HUDEP-2 (cell line): ENCODE results near the gene AIF1.
A peak's percentile ranks its signal among the peaks of the same experiment; 100 is the strongest.

Experiments used
- DNase-seq, 76 experiments: peaks; one replicate each; lab custom pipeline; 2025; ENCODE audit not compliant: unreplicated experiment in 76 of 76; lab: John Stamatoyannopoulos, UW

AIF1 gene

DNA sequence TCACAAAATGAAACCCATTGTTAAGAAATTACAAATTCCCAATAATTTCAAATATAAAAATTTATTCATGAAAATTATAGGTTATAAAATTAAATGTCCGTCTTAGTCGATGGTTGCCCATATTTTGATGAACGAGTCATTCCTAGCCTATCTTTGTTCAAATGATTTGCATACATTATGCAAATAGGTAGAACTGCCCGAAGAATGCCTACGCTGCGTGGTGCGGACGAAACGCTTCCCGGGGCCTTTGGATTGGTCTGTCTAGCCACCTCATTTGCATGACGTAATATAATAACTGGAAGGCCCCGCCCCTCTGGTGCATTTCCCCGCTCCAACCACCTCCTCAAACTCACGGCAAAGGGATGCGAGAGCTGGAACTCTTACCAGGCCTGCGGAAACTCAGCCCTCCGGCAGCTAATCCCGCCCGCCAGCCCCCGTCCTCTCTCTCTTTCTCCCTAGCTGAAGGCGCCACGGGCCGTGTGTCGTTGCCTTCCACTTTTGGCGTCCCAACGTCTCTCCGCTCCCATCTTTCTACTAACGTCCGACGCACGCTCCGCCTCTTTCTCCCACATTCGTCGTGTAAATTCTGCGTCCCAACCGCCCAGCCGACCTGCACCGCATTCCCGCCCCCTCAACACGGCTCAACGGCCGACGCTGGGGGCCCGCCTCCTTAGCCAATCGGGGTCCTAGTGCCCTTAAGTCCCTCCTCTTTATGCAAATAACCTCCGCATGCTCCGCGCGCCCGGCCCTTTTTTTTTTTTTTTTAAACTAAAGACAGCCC lies 5.0 kb downstream of the AIF1 start:
- DNase-seq, result peak; percentile 92 to 100 (median 99)

DNA sequence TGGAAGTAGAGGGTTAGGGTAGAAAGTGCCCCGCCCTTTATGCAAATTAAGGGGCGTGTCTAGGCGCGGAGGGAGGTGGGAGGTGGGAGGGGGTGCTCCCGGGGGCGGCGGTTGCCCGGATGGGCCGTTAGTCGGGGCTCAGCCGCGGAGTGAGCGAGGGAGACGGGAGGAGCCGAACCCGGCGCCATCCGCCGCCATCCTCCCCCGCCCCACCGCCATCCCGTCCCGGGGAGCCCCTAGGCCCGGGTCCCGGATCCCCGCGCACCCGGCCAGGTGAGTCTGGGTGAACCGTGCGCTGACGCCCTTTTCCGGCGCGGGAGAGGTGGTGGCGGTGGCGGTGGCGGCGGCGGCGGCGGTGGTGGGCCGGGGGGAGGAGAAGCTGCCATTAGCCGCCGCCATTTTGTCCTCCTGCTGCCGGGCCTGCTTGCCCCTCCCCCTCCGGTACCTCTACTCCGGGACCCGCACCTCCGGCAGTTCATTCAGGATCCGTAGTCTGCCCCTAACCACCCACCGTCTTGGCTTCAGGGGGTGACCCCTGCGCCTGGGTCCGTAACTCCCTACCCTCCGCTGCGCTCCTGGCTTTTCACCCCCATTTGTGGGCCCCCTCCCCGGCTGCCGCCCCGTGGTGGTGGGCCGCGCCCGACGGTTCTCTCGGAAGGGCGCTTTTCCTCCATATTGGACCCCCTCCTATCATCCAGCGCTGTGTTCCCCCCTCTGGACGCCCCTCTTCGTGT lies 5.7 kb downstream of the AIF1 start, which contains the start of gene PRRC2A:
Gene PRRC2A (plus strand): TSS at position 130 of the 734 bp plus-strand sequence. CDS start 2,075 bp downstream, outside the sequence.
- peak in 62 of 76 experiments; percentile 35 to 100 (median 82) for DNase-seq

DNA sequence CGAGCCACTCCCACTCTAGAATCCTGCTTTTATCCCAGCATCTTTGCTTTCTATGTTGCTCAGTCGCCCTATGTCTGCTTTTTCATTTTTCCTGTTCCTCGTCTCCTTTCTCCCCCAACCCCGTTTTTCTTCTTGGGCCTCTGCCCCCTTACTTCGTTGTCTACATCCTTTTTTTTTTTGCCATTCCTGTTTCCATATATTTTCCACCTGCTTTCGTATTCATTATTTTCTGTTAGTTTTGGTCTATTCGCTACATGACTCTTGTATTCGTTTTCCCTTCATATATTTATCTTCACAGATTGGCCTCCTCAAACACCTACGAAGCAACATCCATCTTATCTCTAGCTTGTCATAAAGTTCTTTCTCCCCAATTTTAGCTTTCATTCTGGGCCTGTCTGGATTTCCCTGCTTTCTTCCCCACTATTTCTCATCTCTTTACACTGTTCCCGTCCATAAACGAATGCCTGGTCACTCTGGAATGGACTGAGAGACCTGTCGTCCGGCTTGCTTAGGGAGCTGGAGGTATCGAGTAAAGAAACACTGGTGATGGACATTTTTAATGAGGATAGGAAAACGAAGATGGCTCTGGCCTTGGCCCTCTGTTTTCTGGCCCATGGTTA lies 6.4 kb downstream of the AIF1 start:
- no peak for DNase-seq

DNA sequence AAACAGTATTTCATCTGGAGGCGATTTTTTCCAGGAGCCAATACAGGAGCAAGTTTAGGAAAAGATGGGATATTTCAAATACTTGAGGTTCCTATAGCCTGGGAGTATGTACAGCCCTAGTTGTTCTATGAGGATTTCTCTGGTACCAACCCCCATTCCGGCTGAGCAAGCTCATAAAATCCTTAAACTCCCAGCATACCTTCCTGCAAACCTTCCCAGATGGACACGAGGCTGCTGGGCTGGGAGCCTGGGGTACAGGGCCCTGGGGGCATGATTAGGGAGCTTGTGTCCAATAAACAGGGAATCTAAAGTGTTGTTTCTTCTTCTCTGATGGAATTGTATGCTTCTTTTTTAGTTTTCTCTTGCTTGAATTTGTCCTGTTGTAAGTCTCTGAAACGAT lies 7.0 kb downstream of the AIF1 start:
- DNase-seq, result no peak

DNA sequence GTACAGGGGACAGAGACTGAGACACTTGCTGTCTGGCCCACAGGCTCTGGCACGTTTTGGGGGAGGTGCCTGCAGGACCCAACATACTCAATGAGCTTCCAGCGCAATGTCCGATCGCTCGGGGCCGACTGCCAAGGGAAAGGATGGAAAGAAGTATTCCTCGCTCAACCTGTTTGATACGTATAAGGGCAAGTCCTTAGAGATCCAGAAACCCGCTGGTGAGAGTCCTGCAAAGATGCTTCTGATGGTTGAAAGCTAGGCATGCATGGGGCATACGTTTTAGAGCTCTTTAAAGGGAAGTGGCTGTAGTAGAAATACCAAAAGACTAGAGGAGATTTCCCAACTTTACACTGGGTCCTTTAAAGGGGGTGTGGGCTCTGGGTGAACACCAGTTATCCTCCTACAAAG lies 7.7 kb downstream of the AIF1 start:
- no peak for DNase-seq

DNA sequence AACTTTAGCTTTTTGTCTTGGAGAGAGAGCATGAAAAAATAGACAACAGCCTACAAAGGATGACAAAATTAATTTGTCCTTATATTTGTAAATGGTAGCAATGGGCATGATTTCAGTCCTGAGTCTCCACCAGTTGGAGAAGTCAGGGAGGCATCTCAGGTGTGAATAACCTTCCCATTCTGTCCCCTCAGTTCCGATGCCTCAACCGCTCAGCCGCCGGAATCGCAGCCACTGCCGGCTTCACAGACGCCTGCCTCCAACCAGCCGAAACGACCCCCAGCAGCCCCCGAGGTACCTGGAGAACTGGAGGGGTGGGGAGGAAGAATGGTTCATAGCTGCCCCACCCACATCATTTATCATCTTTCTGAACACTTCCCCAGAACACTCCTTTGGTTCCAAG lies 9.0 kb downstream of the AIF1 start:
- no peak for DNase-seq

DNA sequence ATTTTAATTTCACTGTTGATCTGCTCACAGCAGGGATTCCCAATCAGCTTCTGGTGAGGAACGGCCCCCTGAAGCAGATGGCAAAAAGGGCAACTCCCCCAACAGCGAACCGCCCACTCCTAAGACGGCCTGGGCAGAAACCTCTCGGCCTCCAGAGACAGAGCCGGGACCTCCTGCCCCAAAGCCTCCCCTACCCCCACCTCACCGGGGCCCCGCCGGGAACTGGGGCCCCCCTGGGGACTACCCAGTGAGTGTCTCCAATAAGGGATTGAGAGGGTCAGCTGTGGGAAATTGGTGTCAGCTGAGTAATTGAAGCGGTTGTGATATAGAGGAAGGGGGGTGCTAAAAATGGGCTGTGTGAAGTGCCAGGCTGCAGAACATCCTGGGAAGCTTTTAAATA lies 11.9 kb downstream of the AIF1 start:
- no peak for DNase-seq

DNA sequence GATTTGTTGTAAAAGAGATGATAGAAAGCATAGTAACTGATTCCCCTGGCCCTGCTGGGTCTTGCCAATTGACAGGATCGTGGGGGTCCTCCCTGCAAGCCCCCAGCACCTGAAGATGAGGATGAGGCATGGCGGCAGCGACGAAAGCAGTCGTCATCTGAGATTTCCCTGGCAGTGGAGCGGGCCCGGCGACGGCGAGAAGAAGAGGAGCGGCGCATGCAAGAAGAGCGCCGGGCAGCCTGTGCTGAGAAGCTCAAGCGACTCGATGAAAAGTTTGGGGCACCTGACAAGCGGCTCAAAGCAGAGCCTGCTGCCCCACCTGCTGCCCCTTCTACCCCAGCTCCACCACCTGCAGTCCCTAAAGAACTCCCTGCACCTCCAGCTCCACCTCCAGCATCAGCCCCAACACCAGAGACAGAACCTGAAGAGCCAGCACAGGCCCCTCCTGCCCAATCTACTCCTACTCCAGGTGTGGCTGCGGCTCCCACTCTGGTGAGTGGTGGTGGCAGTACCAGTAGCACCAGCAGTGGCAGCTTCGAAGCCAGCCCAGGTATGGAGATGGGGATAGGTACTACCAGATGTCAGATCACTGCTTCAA lies 12.8 kb downstream of the AIF1 start:
- DNase-seq, result no peak

DNA sequence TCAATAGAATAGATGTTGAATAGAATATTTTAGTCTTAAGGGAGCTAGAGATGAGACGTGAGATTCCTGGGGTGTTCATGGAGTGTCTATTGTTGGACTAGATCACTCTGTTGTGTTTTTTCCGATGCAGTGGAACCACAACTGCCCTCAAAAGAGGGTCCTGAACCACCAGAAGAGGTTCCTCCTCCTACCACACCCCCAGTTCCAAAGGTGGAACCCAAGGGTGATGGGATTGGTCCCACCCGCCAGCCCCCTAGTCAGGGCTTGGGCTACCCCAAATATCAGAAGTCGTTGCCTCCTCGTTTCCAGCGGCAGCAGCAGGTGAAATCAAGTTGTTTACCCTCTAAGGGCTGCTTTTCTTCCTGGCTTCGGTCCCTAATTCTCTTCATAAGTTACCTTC lies 14.0 kb downstream of the AIF1 start:
- no peak for DNase-seq

DNA sequence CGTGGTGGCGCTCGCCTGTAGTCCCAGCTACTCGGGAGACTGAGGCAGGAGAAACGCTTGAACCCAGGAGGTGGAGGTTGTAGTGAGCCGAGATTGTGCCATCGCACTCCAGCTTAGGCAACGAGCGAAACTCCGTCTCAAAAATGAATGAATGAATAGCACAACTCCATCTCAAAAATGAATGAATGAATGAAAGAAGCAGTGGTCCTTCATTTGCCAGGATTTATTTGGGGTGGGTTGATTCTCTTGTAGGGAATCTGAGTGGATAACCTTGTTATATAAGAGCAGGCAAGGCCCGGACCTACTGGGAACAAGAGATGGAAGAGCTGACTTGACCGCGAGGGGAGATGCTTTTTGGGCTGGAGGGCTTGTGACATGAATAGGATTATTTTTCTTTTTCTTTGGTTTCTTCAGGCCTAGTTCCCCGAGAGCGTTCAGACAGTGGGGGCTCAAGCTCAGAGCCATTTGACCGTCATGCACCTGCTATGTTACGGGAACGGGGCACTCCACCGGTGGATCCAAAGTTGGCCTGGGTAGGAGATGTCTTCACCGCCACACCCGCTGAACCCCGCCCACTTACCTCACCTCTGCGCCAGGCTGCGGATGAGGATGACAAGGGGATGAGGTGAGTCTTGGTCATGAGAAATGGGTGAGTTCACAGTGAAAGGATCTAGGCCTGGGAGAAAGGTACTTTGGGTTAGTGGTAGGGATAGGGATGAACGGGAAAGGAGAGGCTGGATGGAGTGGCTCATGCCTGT lies 15.3 kb downstream of the AIF1 start:
- no peak for DNase-seq

DNA sequence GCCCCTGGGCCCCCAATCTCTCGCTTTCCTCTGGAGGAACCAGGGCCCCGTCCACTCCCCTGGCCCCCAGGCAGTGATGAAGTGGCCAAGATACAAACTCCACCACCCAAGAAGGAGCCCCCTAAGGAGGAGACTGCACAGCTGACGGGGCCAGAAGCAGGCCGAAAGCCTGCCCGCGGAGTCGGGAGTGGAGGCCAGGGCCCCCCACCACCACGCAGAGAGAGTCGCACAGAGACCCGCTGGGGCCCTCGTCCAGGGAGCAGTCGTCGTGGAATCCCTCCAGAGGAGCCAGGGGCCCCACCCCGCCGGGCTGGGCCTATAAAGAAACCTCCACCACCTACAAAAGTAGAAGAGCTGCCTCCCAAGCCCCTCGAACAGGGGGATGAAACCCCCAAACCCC lies 16.2 kb downstream of the AIF1 start:
- no peak for DNase-seq

DNA sequence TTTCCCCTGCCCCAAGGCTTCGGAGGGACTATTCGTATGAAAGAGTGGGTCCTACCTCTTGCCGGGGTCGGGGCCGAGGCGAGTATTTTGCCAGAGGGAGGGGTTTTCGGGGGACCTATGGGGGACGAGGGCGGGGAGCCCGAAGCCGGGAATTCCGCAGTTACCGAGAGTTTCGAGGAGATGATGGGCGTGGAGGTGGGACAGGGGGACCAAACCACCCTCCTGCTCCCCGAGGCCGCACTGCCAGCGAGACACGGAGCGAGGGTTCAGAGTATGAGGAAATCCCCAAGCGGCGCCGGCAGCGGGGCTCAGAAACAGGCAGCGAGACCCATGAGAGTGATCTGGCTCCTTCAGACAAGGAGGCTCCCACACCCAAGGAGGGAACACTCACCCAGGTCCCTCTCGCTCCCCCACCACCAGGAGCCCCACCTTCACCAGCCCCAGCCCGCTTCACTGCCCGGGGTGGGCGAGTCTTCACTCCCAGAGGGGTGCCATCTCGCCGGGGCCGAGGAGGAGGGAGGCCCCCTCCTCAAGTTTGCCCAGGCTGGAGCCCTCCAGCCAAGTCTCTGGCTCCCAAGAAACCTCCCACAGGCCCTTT lies 16.7 kb downstream of the AIF1 start:
- DNase-seq, result no peak

DNA sequence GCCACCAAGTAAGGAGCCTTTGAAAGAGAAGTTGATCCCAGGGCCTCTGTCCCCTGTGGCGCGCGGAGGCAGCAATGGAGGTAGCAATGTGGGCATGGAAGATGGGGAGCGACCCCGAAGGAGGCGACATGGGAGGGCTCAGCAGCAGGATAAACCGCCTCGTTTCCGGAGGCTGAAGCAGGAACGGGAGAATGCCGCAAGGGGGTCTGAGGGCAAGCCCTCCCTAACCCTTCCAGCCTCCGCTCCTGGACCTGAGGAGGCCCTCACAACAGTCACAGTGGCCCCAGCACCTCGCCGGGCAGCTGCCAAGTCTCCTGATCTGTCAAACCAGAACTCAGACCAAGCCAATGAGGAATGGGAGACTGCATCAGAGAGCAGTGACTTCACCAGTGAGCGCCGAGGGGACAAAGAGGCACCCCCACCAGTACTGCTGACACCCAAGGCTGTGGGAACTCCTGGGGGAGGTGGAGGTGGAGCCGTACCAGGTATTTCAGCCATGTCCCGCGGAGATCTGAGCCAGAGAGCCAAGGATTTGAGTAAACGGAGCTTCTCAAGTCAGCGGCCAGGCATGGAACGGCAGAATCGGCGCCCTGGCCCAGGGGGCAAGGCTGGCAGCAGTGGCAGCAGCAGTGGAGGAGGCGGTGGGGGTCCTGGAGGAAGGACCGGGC lies 17.4 kb downstream of the AIF1 start:
- no peak for DNase-seq

DNA sequence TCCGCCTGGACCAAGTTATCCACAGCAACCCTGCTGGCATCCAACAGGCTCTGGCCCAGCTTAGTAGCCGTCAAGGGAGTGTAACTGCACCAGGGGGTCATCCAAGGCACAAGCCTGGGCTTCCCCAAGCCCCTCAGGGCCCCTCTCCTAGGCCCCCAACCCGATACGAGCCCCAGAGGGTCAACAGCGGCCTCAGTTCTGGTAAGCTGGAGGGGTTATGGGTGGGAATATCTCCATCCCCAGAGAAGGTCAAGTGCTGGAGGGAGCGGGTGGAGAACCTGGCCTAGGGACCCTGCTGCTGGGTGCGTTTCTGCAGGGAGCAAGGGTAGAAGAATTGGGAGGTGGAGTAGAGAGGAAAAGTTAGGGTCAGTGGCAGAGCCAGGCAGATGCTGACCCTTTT lies 18.4 kb downstream of the AIF1 start:
- no peak for DNase-seq

DNA sequence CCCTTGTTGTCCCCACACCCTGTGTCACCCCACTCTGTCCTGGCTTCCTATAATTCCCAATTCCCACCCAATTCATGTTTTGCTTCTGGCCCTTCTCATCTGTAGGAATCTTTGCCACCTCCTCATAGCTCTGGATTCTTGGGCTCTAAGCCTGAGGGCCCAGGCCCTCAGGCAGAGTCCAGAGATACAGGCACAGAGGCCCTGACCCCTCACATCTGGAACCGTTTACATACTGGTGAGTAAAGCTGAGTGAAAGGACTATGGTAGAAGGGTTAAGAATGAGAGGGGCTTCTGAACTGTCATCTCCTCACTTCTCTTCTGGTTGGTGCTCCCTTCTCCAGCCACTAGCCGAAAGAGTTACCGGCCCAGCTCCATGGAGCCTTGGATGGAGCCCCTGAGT lies 19.1 kb downstream of the AIF1 start:
- DNase-seq, result no peak

DNA sequence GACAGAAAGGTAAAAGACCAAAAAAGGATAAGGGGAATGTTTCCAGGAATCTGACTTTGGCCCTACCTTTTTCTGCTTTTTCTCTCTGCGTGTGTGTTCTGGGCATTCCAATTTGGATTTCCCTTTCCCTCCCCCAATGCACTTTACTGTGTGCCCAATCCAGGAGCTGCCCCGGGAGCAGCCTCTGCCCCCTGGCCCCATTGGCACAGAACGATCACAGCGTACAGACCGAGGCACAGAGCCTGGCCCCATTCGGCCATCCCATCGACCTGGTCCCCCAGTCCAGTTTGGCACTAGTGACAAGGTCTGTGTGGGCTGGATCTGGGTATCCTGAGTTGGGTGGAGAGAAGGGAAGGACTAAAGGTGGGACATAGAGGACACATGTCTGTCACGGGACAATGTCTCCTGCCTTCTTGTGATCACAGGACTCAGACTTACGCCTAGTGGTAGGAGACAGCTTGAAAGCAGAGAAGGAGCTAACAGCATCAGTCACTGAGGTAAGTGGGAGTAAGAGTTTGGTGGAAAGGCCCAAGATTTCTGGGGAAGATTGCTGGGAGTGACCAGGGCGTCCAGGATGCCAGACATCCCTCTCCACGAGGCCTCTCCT lies 20.0 kb downstream of the AIF1 start:
- no peak for DNase-seq

DNA sequence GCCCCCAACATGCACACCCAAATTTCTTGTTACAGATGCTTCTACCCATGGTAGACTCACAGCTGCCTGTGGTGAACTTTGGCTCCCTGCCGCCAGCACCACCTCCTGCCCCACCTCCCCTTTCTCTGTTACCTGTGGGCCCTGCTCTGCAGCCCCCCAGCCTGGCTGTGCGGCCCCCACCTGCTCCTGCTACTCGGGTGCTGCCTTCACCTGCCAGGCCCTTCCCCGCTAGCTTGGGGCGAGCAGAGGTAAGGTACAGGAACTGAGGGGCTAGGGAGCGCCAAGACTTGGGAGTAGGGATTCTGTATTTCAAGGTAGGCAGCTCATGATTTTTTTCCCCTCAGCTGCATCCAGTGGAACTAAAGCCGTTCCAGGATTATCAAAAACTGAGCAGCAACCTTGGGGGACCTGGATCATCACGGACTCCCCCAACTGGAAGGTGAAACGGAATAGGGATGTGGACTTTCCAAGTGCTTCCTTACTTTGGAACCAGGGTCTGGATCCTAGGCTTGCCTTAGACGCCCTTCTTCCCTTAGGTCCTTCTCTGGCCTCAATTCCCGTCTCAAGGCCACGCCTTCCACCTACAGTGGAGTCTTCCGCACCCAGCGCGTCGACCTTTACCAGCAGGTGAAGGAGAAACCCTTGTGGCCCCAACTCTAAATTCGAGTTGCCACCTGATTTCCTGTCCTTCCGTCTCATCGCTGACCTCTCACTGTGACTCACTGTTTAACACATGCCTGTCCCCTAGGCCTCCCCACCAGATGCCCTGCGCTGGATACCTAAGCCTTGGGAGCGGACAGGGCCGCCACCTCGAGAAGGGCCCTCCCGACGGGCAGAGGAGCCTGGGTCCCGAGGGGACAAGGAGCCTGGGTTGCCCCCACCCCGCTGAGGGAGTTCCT lies 21.9 kb downstream of the AIF1 start:
- no peak for DNase-seq

DNA sequence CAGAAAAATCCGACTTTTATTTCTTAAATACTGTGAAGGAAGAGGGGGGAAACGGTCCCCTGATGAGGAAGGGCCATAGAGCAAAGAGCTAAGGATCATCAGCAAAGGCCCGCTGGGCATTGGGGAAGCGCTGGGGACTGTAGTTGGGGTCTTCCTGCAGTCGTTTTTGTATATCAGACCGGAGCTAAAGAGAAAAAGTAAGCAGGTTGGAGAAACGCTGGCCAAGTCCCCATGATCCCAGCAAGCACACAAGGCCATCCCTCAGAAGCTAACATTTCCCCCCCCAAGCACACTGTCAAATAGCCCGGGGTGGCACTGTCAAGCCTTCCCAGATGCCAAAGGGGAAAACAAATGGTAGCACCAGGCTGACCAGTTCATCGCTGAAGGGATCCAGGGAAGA lies 24.0 kb downstream of the AIF1 start:
- DNase-seq, result no peak
